Left ventricle myocardium inferior (tissue), 1 donor: ENCODE measurements around the gene EPB41L4B. TPM values are rescaled to one million over a fixed set of nuclear protein-coding genes. Genes with fewer than 3 reads are reported as not detected.

ENCODE experiments used
- DNase-seq: peaks from one replicate; pipeline ENCODE4 v3.0.0-alpha.2; 2020
- H3K27ac ChIP-seq: fragments of 200-600 bp; replicated peaks from 2 replicates; pipeline ENCODE4 v1.8.0; 2021
- H3K27me3 ChIP-seq: fragments of 200-600 bp; 2 replicates; pipeline ENCODE4 v1.8.0; 2021; ENCODE audit warnings: low read depth
- H3K36me3 ChIP-seq: fragments of 200-600 bp; 2 replicates; pipeline ENCODE4 v1.8.0; 2021
- H3K4me1 ChIP-seq: fragments of 200-600 bp; 2 replicates; pipeline ENCODE4 v1.8.0; 2021
- H3K4me3 ChIP-seq: fragments of 200-600 bp; 2 replicates; pipeline ENCODE4 v1.8.0; 2021; ENCODE audit warnings: mild to moderate bottlenecking, moderate library complexity
- H3K9me3 ChIP-seq: fragments of 200-600 bp; replicated peaks from 2 replicates; pipeline ENCODE4 v1.8.0; 2021
- intact Hi-C: fragments of 100-400 bp; cut with micrococcal nuclease; formaldehyde crosslinking; loops from one replicate; pipeline ENCODE4 v1.11.0; 2022
- total RNA-seq: library from RNA; stranded (reverse); fragmentation: NEBNext Ultra II Directional; extraction: Animal tissue kit (Norgen Biotek cat#: 25700); gene quantifications from one replicate; pipeline ENCODE4 v1.2.1, GENCODE V29; 2021
- TF ChIP-seq, protein P1 (sequence below): fragments of 200-600 bp; IDR thresholded peaks from 2 replicates; pipeline ENCODE4 v1.8.0; 2021; ENCODE audit warnings: antibody characterized with exemption, mild to moderate bottlenecking, borderline replicate concordance
- donor health status: DM: no; HTN: yes; CAD: no; lungs with severe emphysema.

Gene EPB41L4B
- total RNA-seq, 1 donor from 2014 or later = 13.9 TPM

- DNase-seq = no peak
- H3K27ac ChIP-seq = peak overlapping the region; percentile 74
- intact Hi-C loops = no loop called here
- TF ChIP-seq, protein P1, sequence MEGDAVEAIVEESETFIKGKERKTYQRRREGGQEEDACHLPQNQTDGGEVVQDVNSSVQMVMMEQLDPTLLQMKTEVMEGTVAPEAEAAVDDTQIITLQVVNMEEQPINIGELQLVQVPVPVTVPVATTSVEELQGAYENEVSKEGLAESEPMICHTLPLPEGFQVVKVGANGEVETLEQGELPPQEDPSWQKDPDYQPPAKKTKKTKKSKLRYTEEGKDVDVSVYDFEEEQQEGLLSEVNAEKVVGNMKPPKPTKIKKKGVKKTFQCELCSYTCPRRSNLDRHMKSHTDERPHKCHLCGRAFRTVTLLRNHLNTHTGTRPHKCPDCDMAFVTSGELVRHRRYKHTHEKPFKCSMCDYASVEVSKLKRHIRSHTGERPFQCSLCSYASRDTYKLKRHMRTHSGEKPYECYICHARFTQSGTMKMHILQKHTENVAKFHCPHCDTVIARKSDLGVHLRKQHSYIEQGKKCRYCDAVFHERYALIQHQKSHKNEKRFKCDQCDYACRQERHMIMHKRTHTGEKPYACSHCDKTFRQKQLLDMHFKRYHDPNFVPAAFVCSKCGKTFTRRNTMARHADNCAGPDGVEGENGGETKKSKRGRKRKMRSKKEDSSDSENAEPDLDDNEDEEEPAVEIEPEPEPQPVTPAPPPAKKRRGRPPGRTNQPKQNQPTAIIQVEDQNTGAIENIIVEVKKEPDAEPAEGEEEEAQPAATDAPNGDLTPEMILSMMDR = no peak
- no peaks in the 10 kb centered on the region for H3K36me3 ChIP-seq
- peaks cover 22% of the 10 kb centered on the region for H3K4me1 ChIP-seq
- no peak overlapping the region for H3K4me3 ChIP-seq
- no peaks in the 10 kb centered on the region for H3K27me3 ChIP-seq
- no peaks in the 10 kb centered on the region for H3K9me3 ChIP-seq
These were observed 106.4 kb downstream of the EPB41L4B start for GRCh38 chr9:109214414-109214813.

DNA sequence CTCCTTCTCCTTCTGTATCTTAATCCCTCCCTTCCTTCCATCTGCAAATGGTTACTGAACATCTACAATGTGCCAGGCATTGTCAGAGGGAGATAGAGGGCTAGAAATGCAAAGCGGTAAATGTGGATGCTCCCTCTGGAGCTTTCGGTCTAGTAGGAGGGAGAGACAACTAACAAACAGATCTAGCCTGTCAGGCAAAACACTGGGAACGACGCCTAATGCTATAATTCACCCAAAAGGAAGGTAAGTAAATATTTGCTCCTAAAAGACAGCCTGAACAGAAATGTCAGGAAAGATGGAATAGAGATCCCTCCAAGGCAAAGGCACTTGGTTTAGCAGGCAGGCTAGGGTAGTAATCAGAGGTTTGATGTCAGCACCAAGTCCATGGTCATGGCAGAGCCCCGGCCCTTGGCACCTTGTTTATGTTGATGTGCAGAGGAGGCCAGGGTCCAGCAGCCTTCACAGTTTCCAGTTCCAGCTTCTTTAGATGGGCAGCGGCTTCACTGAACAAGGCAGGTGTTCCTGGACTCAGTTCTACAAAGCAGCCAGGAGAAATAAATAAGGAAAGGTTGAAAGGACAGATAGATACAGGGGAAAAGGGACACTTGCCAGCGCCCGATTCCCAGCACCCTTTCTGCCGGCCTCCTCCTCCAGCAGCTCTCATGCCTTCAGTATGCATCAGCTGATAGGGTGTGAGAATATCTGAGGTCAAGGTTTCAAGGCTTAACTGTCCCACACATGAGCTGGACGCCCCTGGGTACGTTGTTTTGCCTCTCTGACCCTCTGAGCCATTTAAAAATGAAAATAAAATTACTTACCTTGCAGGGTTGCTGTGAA is 107.4 kb downstream of the EPB41L4B start:
- TF ChIP-seq, protein P1 = no peak
- Histone ChIP-seq H3K27ac (peak overlapping the region; percentile 74), H3K4me1 (peaks cover 22% of the 10 kb centered on the region), H3K9me3 (no peaks in the 10 kb centered on the region), H3K4me3 (no peak overlapping the region), H3K36me3 (no peaks in the 10 kb centered on the region), H3K27me3 (no peaks in the 10 kb centered on the region)
- DNase-seq = peak; percentile 30
- intact Hi-C loops = no loop called here

GRCh38 chr9:109212768-109213167 is 108.1 kb downstream of the EPB41L4B start:
- intact Hi-C loops = no loop called here
- no peak for DNase-seq
- Histone ChIP-seq H3K27me3 (no peaks in the 10 kb centered on the region), H3K4me3 (no peak overlapping the region), H3K4me1 (peaks cover 22% of the 10 kb centered on the region), H3K27ac (peak overlapping the region; percentile 74), H3K9me3 (no peaks in the 10 kb centered on the region), H3K36me3 (peaks cover under 1% of the 10 kb centered on the region)
- TF ChIP-seq, protein P1 = no peak

- peaks cover 11% of the 10 kb centered on the region for H3K36me3 ChIP-seq
- H3K4me1 ChIP-seq = peaks cover 6% of the 10 kb centered on the region
- H3K27ac ChIP-seq = no peak overlapping the region
- DNase-seq = no peak
- H3K27me3 ChIP-seq = no peaks in the 10 kb centered on the region
- no peak overlapping the region for H3K4me3 ChIP-seq
- intact Hi-C loops = no loop called here
- TF ChIP-seq, protein P1 = no peak
- H3K9me3 ChIP-seq = no peaks in the 10 kb centered on the region
These were observed 114.2 kb downstream of the EPB41L4B start for GRCh38 chr9:109206670-109207069.

- intact Hi-C loops = no loop called here
- peaks cover 6% of the 10 kb centered on the region for H3K4me1 ChIP-seq
- peaks cover 11% of the 10 kb centered on the region for H3K36me3 ChIP-seq
- no peaks in the 10 kb centered on the region for H3K27me3 ChIP-seq
- TF ChIP-seq, protein P1 = no peak
- no peak overlapping the region for H3K27ac ChIP-seq
- no peaks in the 10 kb centered on the region for H3K9me3 ChIP-seq
- DNase-seq = no peak
- H3K4me3 ChIP-seq = no peak overlapping the region
These were observed 115.3 kb downstream of the EPB41L4B start for GRCh38 chr9:109205526-109205925.
